GM23338 (cell line): ENCODE data around the gene GNB1L. TPM values are rescaled to one million over a fixed set of nuclear protein-coding genes. Genes with fewer than 3 reads are reported as not detected.

ENCODE experiments used
- ATAC-seq: fragments of 200-7000 bp; cut with Tn5 transposase; 3 replicates; pipeline ENCODE4 v1.9.1; 2020
- DNase-seq: peaks from one replicate; pipeline ENCODE4 v3.0.0-alpha.2; 2015; ENCODE audit warnings: low spot score
- H2AFZ ChIP-seq: fragments of 200-600 bp; sonication (generic); 2 replicates; pipeline ENCODE4 v1.8.0; 2016; ENCODE audit warnings: antibody characterized with exemption, mild to moderate bottlenecking, moderate library complexity
- H3F3A ChIP-seq: fragments of 200-600 bp; sonication (generic); replicated peaks from 2 replicates; pipeline ENCODE4 v1.8.0; 2017; ENCODE audit warnings: antibody characterized with exemption, mixed run types, low read depth
- H3K27ac ChIP-seq: fragments of 200-600 bp; sonication (generic); 2 replicates; pipeline ENCODE4 v1.6.1; 2016; ENCODE audit warnings: low read depth
- H3K27me3 ChIP-seq: fragments of 200-600 bp; sonication (generic); 2 replicates; pipeline ENCODE4 v1.8.0; 2016; ENCODE audit warnings: mild to moderate bottlenecking, mixed run types, moderate library complexity; ENCODE audit not compliant: insufficient read depth
- H3K36me3 ChIP-seq: fragments of 200-600 bp; sonication (generic); 2 replicates; pipeline ENCODE4 v1.8.0; 2016; ENCODE audit warnings: mild to moderate bottlenecking; ENCODE audit not compliant: insufficient read depth
- H3K4me1 ChIP-seq: fragments of 200-600 bp; sonication (generic); 2 replicates; pipeline ENCODE4 v1.8.0; 2016; ENCODE audit warnings: mild to moderate bottlenecking, moderate library complexity; ENCODE audit not compliant: insufficient read depth
- H3K4me2 ChIP-seq: fragments of 200-600 bp; sonication (generic); 2 replicates; pipeline ENCODE4 v1.7.1; 2017; ENCODE audit warnings: mixed run types
- H3K4me3 ChIP-seq: fragments of 200-600 bp; sonication (generic); 2 replicates; pipeline ENCODE4 v1.6.1; 2016; ENCODE audit warnings: mixed run types
- H3K79me2 ChIP-seq: fragments of 200-600 bp; sonication (generic); replicated peaks from 2 replicates; pipeline ENCODE4 v1.8.0; 2017; ENCODE audit warnings: mild to moderate bottlenecking; ENCODE audit not compliant: insufficient read depth
- H3K9me2 ChIP-seq: fragments of 200-600 bp; sonication (generic); 2 replicates; pipeline ENCODE4 v1.8.0; 2017; ENCODE audit not compliant: insufficient read depth
- H4K20me1 ChIP-seq: fragments of 200-600 bp; sonication (generic); replicated peaks from 2 replicates; pipeline ENCODE4 v1.8.0; 2017; ENCODE audit warnings: mild to moderate bottlenecking; ENCODE audit not compliant: insufficient read depth
- H3K27ac Mint-ChIP-seq: 2 replicates; pipeline ENCODE4 v1.8.0; 2020; ENCODE audit warnings: inconsistent platforms, mild to moderate bottlenecking, moderate library complexity, mixed read lengths
- H3K27me3 Mint-ChIP-seq: 3 replicates; pipeline ENCODE4 v1.8.0; 2022; ENCODE audit warnings: low read depth, mild to moderate bottlenecking, moderate library complexity, mixed read lengths, inconsistent platforms; ENCODE audit not compliant: insufficient read depth, poor library complexity
- H3K36me3 Mint-ChIP-seq: 3 replicates; pipeline ENCODE4 v1.8.0; 2021; ENCODE audit warnings: low read depth, mild to moderate bottlenecking, inconsistent platforms, moderate library complexity, mixed read lengths
- H3K4me1 Mint-ChIP-seq: 3 replicates; pipeline ENCODE4 v1.8.0; 2020; ENCODE audit warnings: mild to moderate bottlenecking, inconsistent platforms, mixed read lengths
- H3K4me3 Mint-ChIP-seq: 3 replicates; pipeline ENCODE4 v1.8.0; 2021; ENCODE audit warnings: moderate library complexity, mild to moderate bottlenecking, inconsistent platforms, mixed read lengths
- H3K9me3 Mint-ChIP-seq: 3 replicates; pipeline ENCODE4 v1.8.0; 2020; ENCODE audit warnings: moderate library complexity, mild to moderate bottlenecking, inconsistent platforms, mixed read lengths
- CREB1 ChIP-seq: fragments of 250-450 bp; sonication (Bioruptor Pico); IDR thresholded peaks from 2 replicates; pipeline ENCODE4 v1.5.0; 2020; ENCODE audit warnings: low read depth, mild to moderate bottlenecking, moderate library complexity
- CTCF ChIP-seq, 2 experiments: fragments of 200-600 bp in 1 of 2; sonication (generic) in 1 of 2; conservative IDR thresholded peaks; 2 replicates each; pipeline versions ENCODE4 v1.5.1 to v1.6.1; 2016 to 2017; ENCODE audit warnings: antibody characterized with exemption in 2 of 2, low read depth in 2 of 2, mild to moderate bottlenecking in 2 of 2, moderate library complexity in 1 of 2
- ETS1 ChIP-seq: IDR thresholded peaks from 2 replicates; pipeline ENCODE4 v1.6.1; 2016; ENCODE audit warnings: antibody characterized with exemption
- EZH2phosphoT487 ChIP-seq: fragments of 200-600 bp; sonication (generic); IDR thresholded peaks from one replicate; pipeline ENCODE4 v1.8.1; 2018; ENCODE audit warnings: antibody characterized with exemption; ENCODE audit not compliant: unreplicated experiment
- NANOG ChIP-seq: IDR thresholded peaks from 2 replicates; pipeline ENCODE4 v1.6.1; 2016; ENCODE audit warnings: antibody characterized with exemption, borderline replicate concordance
- POLR2AphosphoS5 ChIP-seq: IDR thresholded peaks from 2 replicates; pipeline ENCODE4 v1.6.1; 2016; ENCODE audit warnings: antibody characterized with exemption, low read depth
- ZNF114 ChIP-seq: fragments of 250-450 bp; sonication (Bioruptor Pico); IDR thresholded peaks from 2 replicates; pipeline ENCODE4 v1.5.0; 2020; ENCODE audit warnings: mild to moderate bottlenecking, moderate library complexity
- ZNF331 ChIP-seq: fragments of 250-450 bp; sonication (Bioruptor Pico); IDR thresholded peaks from 2 replicates; pipeline ENCODE4 v1.5.0; 2020; ENCODE audit warnings: low read depth, mild to moderate bottlenecking, moderate library complexity
- polyA plus RNA-seq: library from polyadenylated mRNA; unstranded; fragments of >200 nt; fragmentation: Nextera tagmentation; extraction: Ambion mirVana; gene quantifications from 2 replicates; pipeline ENCODE4 v1.2.1, GENCODE V29; 2016
- total RNA-seq: library from RNA; depleted of rRNA; stranded (reverse); fragments of >200 nt; shearing (Covaris generic); gene quantifications from 2 replicates; pipeline ENCODE4 v1.2.3, GENCODE V29; 2014

GNB1L gene
- total and polyA plus RNA-seq, 2 experiments from 2014 or later: 15.2 to 27.8 TPM

GRCh38 chr22:19820880-19821522 is 33.7 kb downstream of the GNB1L start:
- H3K4me2 ChIP-seq: no peak overlapping the region
- no peaks in the 10 kb centered on the region for H3F3A ChIP-seq
- H3K9me3 Mint-ChIP-seq: no peaks in the 10 kb centered on the region; the same call in 2 of the 3 replicates
- H3K4me1 Mint-ChIP-seq: peaks cover 5% of the 10 kb centered on the region; the same call in 2 of the 3 replicates
- no peaks in the 10 kb centered on the region for H3K36me3 ChIP-seq
- H3K4me3 Mint-ChIP-seq: no peak overlapping the region
- H3K36me3 Mint-ChIP-seq: no peaks in the 10 kb centered on the region
- no peaks in the 10 kb centered on the region for H3K9me2 ChIP-seq
- ATAC-seq (peak; percentile 70), DNase-seq (peak; percentile 47)
- H4K20me1 ChIP-seq: no peaks in the 10 kb centered on the region
- no peaks in the 10 kb centered on the region for H3K4me1 ChIP-seq
- H3K79me2 ChIP-seq: no peaks in the 10 kb centered on the region
- H3K4me3 ChIP-seq: no peak overlapping the region
- H3K27me3 ChIP-seq: no peaks in the 10 kb centered on the region
- TF ChIP-seq EZH2phosphoT487 (no peak), CTCF (conservative IDR thresholded peaks at IDR 0.05; ENCODE audit: low read depth in 2 of 2) (peak; percentile 30 to 58; a peak in 3 of 4 replicates)
- no peak overlapping the region for H3K27ac Mint-ChIP-seq
- peaks cover 4% of the 10 kb centered on the region for H3K27me3 Mint-ChIP-seq
- H2AFZ ChIP-seq: no peak overlapping the region
- no peak overlapping the region for H3K27ac ChIP-seq

- ATAC-seq (no peak), DNase-seq (no peak)
- Mint-ChIP-seq H3K9me3 (no peaks in the 10 kb centered on the region; the same call in 2 of the 3 replicates), H3K4me1 (peaks cover 5% of the 10 kb centered on the region; the same call in 2 of the 3 replicates), H3K36me3 (no peaks in the 10 kb centered on the region), H3K4me3 (no peak overlapping the region), H3K27ac (no peak overlapping the region), H3K27me3 (peaks cover 7% of the 10 kb centered on the region)
- no peaks in the 10 kb centered on the region for H3F3A ChIP-seq
- H3K36me3 ChIP-seq: no peaks in the 10 kb centered on the region
- no peak overlapping the region for H2AFZ ChIP-seq
- H3K4me1 ChIP-seq: no peaks in the 10 kb centered on the region
- H3K79me2 ChIP-seq: no peaks in the 10 kb centered on the region
- no peak overlapping the region for H3K27ac ChIP-seq
- H3K4me2 ChIP-seq: no peak overlapping the region
- no peaks in the 10 kb centered on the region for H4K20me1 ChIP-seq
- no peaks in the 10 kb centered on the region for H3K9me2 ChIP-seq
- H3K27me3 ChIP-seq: no peaks in the 10 kb centered on the region
- no peak overlapping the region for H3K4me3 ChIP-seq
- TF ChIP-seq POLR2AphosphoS5: no peak
- no peak for TF ChIP-seq ETS1
- TF ChIP-seq ZNF114: no peak
- TF ChIP-seq EZH2phosphoT487: no peak
- TF ChIP-seq ZNF331: no peak
- no peak for TF ChIP-seq CREB1 (CRISPR knock-in tag)
- TF ChIP-seq CTCF (conservative IDR thresholded peaks at IDR 0.05; ENCODE audit: low read depth in 2 of 2): no peak
- TF ChIP-seq NANOG: no peak
Measured at GRCh38 chr22:19819911-19820879, 34.5 kb downstream of the GNB1L start.
